GM12865 (cell line): Measurements from ENCODE around the gene CRK.
"Not testable (repeated sequence)": the region's sequence is repeated elsewhere in the genome, so short reads cannot be mapped to it uniquely, and the experiment has no call there.

Experiments
- DNase-seq: peaks from one replicate; pipeline ENCODE4 v3.0.0; 2010; ENCODE audit warnings: low read depth
- H3K4me3 ChIP-seq: 2 replicates; pipeline ENCODE4 v1.5.1; 2011; ENCODE audit warnings: mild to moderate bottlenecking, low read depth, low read length, control low read depth
- TF ChIP-seq, protein P1 (sequence below): IDR thresholded peaks from 2 replicates; pipeline ENCODE4 v1.5.1; 2011; ENCODE audit warnings: low read length, control low read depth, low read depth, inconsistent platforms; ENCODE audit not compliant: insufficient read depth; ENCODE audit errors: missing control alignments

Gene CRK

DNA sequence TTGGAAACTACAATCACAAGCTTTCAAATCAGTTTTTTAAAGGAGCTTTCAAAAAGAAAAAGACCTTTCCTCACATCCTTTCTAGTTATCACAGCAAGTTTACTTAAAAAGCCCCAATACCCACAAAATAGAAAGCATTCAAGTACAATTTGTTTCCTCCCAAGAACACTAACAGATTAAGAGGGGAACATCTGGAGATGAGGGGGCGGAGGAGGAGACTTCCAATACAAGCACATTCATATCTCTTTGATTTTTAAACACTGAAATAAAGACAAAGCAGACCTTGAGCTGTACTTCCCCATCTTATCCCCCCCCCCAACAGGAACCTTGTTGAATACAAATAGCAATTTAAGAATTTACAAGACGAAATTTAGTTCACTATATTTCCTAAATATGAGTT is 58.0 kb downstream of the CRK start:
- H3K4me3 ChIP-seq, result peak overlapping the region; percentile 90
- DNase-seq, result no peak
- TF ChIP-seq, protein P1, sequence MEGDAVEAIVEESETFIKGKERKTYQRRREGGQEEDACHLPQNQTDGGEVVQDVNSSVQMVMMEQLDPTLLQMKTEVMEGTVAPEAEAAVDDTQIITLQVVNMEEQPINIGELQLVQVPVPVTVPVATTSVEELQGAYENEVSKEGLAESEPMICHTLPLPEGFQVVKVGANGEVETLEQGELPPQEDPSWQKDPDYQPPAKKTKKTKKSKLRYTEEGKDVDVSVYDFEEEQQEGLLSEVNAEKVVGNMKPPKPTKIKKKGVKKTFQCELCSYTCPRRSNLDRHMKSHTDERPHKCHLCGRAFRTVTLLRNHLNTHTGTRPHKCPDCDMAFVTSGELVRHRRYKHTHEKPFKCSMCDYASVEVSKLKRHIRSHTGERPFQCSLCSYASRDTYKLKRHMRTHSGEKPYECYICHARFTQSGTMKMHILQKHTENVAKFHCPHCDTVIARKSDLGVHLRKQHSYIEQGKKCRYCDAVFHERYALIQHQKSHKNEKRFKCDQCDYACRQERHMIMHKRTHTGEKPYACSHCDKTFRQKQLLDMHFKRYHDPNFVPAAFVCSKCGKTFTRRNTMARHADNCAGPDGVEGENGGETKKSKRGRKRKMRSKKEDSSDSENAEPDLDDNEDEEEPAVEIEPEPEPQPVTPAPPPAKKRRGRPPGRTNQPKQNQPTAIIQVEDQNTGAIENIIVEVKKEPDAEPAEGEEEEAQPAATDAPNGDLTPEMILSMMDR, result no peak

DNA sequence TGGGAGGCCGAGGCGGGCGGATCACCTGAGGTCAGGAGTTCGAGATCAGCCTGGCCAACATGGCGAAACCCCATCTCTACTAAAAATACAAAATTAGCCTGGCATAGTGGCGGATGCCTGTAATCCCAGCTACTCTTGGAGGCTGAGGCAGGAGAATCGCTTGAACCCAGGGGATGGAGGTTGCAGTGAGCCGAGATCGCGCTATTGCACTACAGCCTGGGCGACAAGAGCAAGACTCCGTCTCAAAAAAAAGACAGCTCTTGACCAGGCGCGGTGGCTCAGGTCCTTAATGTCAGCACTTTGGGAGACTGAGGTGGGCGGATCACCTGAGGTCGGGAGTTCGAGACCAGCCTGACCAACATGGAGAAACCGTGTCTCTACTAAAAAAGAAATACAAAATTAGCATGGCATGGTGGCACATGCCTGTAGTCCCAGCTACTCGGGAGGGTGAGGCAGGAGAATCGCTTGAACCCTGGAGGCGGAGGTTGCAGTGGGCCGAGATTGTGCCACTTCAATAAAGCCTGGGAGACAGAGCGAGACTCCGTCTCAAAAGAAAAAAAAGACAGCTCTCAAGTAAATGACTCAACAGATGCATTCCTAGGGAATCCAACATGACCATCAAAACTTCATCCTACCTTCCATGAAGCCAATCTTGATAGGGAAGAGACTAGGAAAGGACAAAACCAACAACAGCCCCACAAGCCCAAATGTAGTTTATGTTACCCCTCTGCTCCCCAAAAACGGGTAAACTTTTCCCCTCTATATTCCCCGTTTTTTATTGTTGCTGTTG is 60.0 kb downstream of the CRK start:
- H3K4me3 ChIP-seq, DNase-seq: not testable (repeated sequence)

DNA sequence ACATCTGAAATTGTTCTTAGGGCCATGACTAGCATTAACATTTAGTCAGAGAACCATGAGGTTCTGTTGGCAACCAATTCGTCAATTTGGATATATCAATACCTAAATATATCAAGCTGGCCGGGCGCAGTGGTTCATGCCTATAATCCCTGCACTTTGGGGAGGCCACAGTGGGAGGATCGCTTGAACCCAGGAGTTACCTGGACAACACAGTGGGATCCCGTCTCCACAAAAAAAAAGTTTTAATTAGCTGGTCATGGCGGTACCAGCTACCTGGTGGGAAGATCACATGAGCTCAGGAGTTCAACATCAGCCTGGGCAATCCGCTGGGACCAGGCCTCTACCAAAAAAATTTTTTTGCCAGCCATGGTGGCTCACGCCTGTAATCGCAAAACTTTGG is 64.5 kb downstream of the CRK start:
- TF ChIP-seq, protein P1, result no peak
- no peak overlapping the region for H3K4me3 ChIP-seq
- no peak for DNase-seq

DNA sequence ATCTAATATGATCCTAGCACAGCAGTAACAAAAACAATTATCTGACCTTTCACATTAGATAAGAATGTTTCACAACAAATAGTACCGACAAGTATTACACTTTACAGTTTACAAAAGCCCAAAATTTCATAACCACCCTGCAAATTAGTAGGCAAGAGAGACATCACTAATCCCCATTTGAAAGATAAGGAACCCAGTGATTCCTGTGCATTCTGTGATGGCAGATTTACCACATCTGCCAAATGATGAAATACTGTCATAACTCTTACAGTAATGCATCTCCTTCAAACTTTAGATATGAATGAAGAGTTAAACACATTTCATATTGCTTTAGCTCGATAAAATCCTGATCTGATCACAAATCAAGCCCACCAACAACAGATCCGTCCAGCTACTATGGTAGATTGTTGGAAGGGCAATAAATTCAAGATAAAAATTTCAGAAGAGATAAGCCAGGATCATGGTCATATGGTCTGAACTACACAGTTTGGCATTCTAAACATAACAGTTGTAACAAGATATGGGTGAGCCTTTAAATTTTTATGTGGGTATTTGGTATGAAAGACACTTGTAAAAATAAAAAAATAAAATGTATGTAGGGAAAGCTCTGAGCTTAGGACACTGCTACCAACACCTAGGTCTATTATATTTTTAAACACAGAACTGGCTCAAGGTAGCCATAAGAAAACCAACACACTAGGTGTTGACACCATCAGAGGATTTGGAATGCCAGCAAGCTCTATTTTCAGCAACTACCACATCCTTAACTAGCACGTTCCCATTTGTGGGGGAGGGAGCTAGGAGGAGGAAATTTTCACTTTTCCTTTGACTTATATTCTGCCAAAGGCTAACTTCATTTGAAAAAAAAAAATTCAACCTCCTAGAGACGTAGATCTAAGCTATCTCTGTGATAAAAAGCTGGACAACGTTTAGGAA is 65.3 kb downstream of the CRK start:
- TF ChIP-seq, protein P1, result no peak
- H3K4me3 ChIP-seq, result no peak overlapping the region
- no peak for DNase-seq

DNA sequence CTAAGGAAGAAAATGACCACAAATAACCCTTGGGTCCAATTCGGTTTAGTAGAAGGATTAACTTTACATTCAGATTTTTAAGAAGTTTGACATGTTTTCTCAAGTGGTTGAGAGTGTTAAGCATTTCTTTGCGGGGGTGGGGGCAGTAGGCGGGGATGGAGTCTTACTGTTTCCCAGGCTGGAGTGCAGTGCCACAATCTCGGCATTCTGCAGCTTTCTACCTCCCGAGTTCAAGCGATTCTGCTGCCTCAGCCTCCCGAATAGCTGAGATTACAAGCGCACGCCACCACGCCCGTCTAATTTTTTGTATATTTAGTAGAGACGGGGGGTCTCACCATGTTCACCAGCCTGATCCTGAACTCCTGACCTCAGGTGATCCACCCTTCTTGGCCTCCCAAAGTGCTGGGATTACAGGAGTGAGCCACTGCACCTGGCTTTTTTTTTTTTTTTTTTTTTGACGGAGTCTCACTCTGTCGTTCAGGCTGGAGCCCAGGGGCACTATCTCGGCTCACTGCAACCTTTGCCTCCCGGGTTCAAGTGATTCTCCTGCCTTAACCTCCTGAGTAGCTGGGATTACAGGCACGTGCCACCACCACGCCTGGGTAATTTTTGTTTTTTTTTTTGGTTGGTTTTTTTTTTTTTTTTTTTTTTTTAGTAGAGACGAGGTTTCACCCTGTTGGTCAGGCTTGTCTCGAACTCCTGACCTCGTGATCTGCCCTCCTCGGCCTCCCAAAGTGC is 68.4 kb downstream of the CRK start:
- H3K4me3 ChIP-seq, DNase-seq: not testable (repeated sequence)

DNA sequence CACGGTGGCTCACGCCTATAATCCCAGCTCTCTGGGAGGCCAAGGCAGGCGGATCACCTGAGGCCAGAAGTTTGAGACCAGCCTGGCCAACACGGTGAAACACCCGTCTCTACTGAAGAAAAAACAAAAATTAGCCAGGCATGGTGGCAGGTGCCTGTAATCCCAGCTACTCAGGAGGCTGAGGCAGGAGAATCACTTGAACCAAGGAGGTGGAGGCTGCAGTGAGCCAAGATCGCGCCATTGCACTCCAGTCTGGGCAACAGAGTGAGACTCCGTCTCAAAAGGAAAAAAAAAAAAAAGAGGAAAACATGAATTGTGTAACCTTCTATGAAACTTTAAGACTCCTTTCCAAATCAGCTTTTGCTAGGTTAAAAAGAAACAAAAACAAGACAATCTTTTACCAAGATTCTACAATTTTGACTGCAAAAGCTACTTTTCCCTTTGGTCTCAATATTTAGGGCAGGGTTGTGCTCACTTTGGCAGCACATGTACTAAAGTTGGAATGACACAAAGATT is 69.3 kb downstream of the CRK start:
- H3K4me3 ChIP-seq, DNase-seq: not testable (repeated sequence)

DNA sequence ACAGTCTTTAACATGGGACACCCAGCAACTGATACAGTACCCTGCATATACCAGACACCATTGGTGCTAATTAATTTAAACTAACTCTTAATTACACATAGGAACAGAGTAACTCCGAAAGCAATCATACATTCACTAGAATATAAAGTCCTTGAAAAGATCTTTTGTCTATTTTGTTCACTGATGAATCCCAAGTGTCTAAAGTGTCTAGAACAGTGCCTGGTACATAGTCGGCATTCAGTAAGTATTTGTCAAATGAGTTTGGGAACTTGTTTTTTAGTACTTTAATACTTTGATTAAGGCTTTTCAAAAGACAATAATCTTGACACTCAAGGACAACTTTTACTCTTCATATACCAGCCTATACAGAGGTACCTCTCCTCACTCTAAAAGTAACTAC is 69.8 kb downstream of the CRK start:
- no peak for DNase-seq
- TF ChIP-seq, protein P1, result no peak
- no peak overlapping the region for H3K4me3 ChIP-seq

DNA sequence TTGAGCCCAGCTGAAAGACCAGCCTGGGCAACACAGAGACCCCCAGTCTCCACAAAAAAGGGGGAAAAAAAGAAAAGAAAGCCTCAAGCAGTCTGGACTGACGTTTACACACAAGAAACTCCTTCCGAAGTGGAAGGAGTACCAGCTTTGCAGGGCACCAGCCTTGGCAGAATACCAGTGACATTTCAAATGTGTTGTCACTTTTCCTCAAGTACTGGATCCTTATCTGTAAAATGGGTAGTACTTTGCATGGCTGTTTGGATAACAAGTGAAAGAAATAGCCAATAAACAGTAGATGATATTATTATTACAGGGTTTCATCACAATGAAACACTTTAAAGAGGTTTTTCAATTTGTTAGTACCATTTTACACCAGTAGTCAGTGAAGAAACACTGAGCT is 70.2 kb downstream of the CRK start:
- no peak for DNase-seq
- TF ChIP-seq, protein P1, result no peak

More for the DNA sequence above, 70.2 kb downstream of the CRK start:
- no peak overlapping the region for H3K4me3 ChIP-seq
